Ishikawa (cell line): ENCODE measurements around the gene RGS12.

Experiments used
- CEBPB ChIP-seq: IDR thresholded peaks from 2 replicates; pipeline ENCODE4 v1.6.1; 2012
- CREB1 ChIP-seq: IDR thresholded peaks from 2 replicates; pipeline ENCODE4 v1.6.1; 2012; ENCODE audit warnings: low read depth
- EGR1 ChIP-seq: IDR thresholded peaks from 2 replicates; pipeline ENCODE4 v1.6.1; 2012
- EP300 ChIP-seq: IDR thresholded peaks from 2 replicates; pipeline ENCODE4 v1.6.1; 2012; ENCODE audit warnings: borderline replicate concordance
- FOXM1 ChIP-seq: IDR thresholded peaks from 2 replicates; pipeline ENCODE4 v1.6.1; 2012; ENCODE audit warnings: low read depth, borderline replicate concordance
- MAX ChIP-seq: IDR thresholded peaks from 2 replicates; pipeline ENCODE4 v1.6.1; 2012
- NFIC ChIP-seq: IDR thresholded peaks from 2 replicates; pipeline ENCODE4 v1.6.1; 2012
- RAD21 ChIP-seq: IDR thresholded peaks from 2 replicates; pipeline ENCODE4 v1.6.1; 2012; ENCODE audit warnings: low read depth
- REST ChIP-seq: IDR thresholded peaks from 2 replicates; pipeline ENCODE4 v1.6.1; 2012; ENCODE audit warnings: low read depth, mild to moderate bottlenecking
- TAF1 ChIP-seq: IDR thresholded peaks from 2 replicates; pipeline ENCODE4 v1.6.1; 2012; ENCODE audit warnings: low read depth, mild to moderate bottlenecking
- TCF12 ChIP-seq: IDR thresholded peaks from 2 replicates; pipeline ENCODE4 v1.6.1; 2012; ENCODE audit warnings: low read depth
- TEAD4 ChIP-seq: IDR thresholded peaks from 2 replicates; pipeline ENCODE4 v1.6.1; 2012
- USF1 ChIP-seq: IDR thresholded peaks from 2 replicates; pipeline ENCODE4 v1.6.1; 2012
- YY1 ChIP-seq: IDR thresholded peaks from 2 replicates; pipeline ENCODE4 v1.6.1; 2012; ENCODE audit warnings: low read depth
- ZBTB7A ChIP-seq: IDR thresholded peaks from 2 replicates; pipeline ENCODE4 v1.6.1; 2012; ENCODE audit warnings: low read depth

RGS12 gene

GRCh38 chr4:3250438-3250955 is 42.3 kb upstream of the RGS12 start:
- TF ChIP-seq ZBTB7A: 0 out of 2 replicates have a peak, but pooled peaks have one; percentile 67
- no peak for TF ChIP-seq REST

GRCh38 chr4:3250956-3251690 is 41.7 kb upstream of the RGS12 start:
- TF ChIP-seq CEBPB (no peak), CREB1 (no peak), EGR1 (no peak), TEAD4 (peak; percentile 92), USF1 (no peak), ZBTB7A (0 out of 2 replicates have a peak, but pooled peaks have one; percentile 0), EP300 (peak; percentile 72; the same call in 1 of the 2 replicates), TCF12 (peak; percentile 82), MAX (peak; percentile 56), NFIC (peak; percentile 78), FOXM1 (no peak)

- no peak for TF ChIP-seq ZBTB7A
- no peak for TF ChIP-seq FOXM1
- TF ChIP-seq CREB1: no peak
- no peak for TF ChIP-seq TCF12
- no peak for TF ChIP-seq REST
- no peak for TF ChIP-seq RAD21
Measured at GRCh38 chr4:3251691-3252479, 40.9 kb upstream of the RGS12 start.

GRCh38 chr4:3252480-3252828 is 40.4 kb upstream of the RGS12 start:
- no peak for TF ChIP-seq CREB1
- TF ChIP-seq EGR1: no peak
- TF ChIP-seq CEBPB: no peak
- no peak for TF ChIP-seq TCF12
- no peak for TF ChIP-seq RAD21
- TF ChIP-seq USF1: no peak
- TF ChIP-seq YY1: no peak
- TF ChIP-seq TEAD4: no peak
- no peak for TF ChIP-seq TAF1
- TF ChIP-seq ZBTB7A: no peak

GRCh38 chr4:3252831-3253641 is 39.8 kb upstream of the RGS12 start:
- TF ChIP-seq NFIC: peak; percentile 51; the same call in 1 of the 2 replicates
- no peak for TF ChIP-seq TEAD4

- TF ChIP-seq EGR1 (no peak), YY1 (no peak), REST (no peak), TCF12 (no peak), TEAD4 (no peak), USF1 (no peak), NFIC (no peak), CREB1 (no peak), FOXM1 (no peak), EP300 (no peak), CEBPB (no peak), RAD21 (no peak), MAX (no peak), ZBTB7A (no peak), TAF1 (no peak)
Measured at GRCh38 chr4:3253808-3254207, 39.0 kb upstream of the RGS12 start.
